OCI-LY1 (cell line): ENCODE measurements around the gene DPYSL3.

ENCODE experiments used
- H2AFZ ChIP-seq: fragments of 200-600 bp; sonication (generic), shearing (Covaris generic); 2 replicates; pipeline ENCODE4 v1.6.0; 2014; ENCODE audit warnings: antibody characterized with exemption, mild to moderate bottlenecking, low read length
- H3F3A ChIP-seq: fragments of 200-600 bp; sonication (generic), shearing (Covaris generic); 2 replicates; pipeline ENCODE4 v1.6.0; 2014; ENCODE audit warnings: mild to moderate bottlenecking, antibody characterized with exemption, low read length, moderate library complexity; ENCODE audit not compliant: insufficient read depth
- H3K27ac ChIP-seq: fragments of 200-600 bp; sonication (generic); 2 replicates; pipeline ENCODE4 v1.5.1; 2014; ENCODE audit warnings: low read length, mixed run types, mild to moderate bottlenecking, low read depth; ENCODE audit not compliant: poor library complexity, severe bottlenecking
- H3K27me3 ChIP-seq: fragments of 200-600 bp; sonication (generic); 2 replicates; pipeline ENCODE4 v1.6.0; 2014; ENCODE audit warnings: antibody characterized with exemption, mild to moderate bottlenecking, low read length, moderate library complexity; ENCODE audit not compliant: insufficient read depth
- H3K36me3 ChIP-seq: fragments of 200-600 bp; sonication (generic); 2 replicates; pipeline ENCODE4 v1.6.1; 2014; ENCODE audit warnings: mild to moderate bottlenecking, antibody characterized with exemption, low read length, moderate library complexity, mixed read lengths; ENCODE audit not compliant: insufficient read depth
- H3K4me1 ChIP-seq: fragments of 200-600 bp; sonication (generic); 2 replicates; pipeline ENCODE4 v1.5.1; 2014; ENCODE audit warnings: mild to moderate bottlenecking, low read length, moderate library complexity; ENCODE audit not compliant: insufficient read depth, severe bottlenecking
- H3K4me2 ChIP-seq: fragments of 200-600 bp; sonication (generic), shearing (Covaris generic); 2 replicates; pipeline ENCODE4 v1.6.1; 2014; ENCODE audit warnings: low read length
- H3K4me3 ChIP-seq: fragments of 200-600 bp; sonication (generic); 2 replicates; pipeline ENCODE4 v1.5.1; 2014; ENCODE audit warnings: low read length, low read depth, mild to moderate bottlenecking, mixed read lengths; ENCODE audit not compliant: poor library complexity, severe bottlenecking
- H3K79me2 ChIP-seq: fragments of 200-600 bp; shearing (Covaris generic); 2 replicates; pipeline ENCODE4 v1.6.1; 2016; ENCODE audit warnings: mixed run types, low read length, mixed read lengths; ENCODE audit not compliant: insufficient read depth
- H3K9ac ChIP-seq: fragments of 200-600 bp; sonication (generic), shearing (Covaris generic); 2 replicates; pipeline ENCODE4 v1.6.1; 2014; ENCODE audit warnings: mild to moderate bottlenecking, low read length, mixed read lengths
- H3K9me2 ChIP-seq: fragments of 200-600 bp; sonication (generic), shearing (Covaris generic); 2 replicates; pipeline ENCODE4 v1.6.1; 2014; ENCODE audit warnings: low read depth, mild to moderate bottlenecking, low read length, mixed read lengths
- H3K9me3 ChIP-seq: fragments of 200-600 bp; shearing (Covaris generic); 2 replicates; pipeline ENCODE4 v1.6.1; 2014; ENCODE audit warnings: low read length, mixed read lengths
- H4K20me1 ChIP-seq: fragments of 200-600 bp; sonication (generic), shearing (Covaris generic); 2 replicates; pipeline ENCODE4 v1.6.0; 2016; ENCODE audit warnings: mild to moderate bottlenecking, low read length; ENCODE audit not compliant: insufficient read depth
- EZH2 ChIP-seq: fragments of 200-600 bp; sonication (generic), shearing (Covaris generic); IDR thresholded peaks from 2 replicates; pipeline ENCODE4 v1.8.0; 2017; ENCODE audit warnings: borderline replicate concordance, mixed run types, mild to moderate bottlenecking, antibody characterized with exemption, low read length, moderate library complexity, mixed read lengths
- TF ChIP-seq, protein P1 (sequence below): fragments of 200-600 bp; sonication (generic), shearing (Covaris generic); IDR thresholded peaks from 2 replicates; pipeline ENCODE4 v1.5.1; 2017; ENCODE audit warnings: mild to moderate bottlenecking, antibody characterized with exemption, low read length, moderate library complexity, mixed read lengths

Gene DPYSL3

DNA sequence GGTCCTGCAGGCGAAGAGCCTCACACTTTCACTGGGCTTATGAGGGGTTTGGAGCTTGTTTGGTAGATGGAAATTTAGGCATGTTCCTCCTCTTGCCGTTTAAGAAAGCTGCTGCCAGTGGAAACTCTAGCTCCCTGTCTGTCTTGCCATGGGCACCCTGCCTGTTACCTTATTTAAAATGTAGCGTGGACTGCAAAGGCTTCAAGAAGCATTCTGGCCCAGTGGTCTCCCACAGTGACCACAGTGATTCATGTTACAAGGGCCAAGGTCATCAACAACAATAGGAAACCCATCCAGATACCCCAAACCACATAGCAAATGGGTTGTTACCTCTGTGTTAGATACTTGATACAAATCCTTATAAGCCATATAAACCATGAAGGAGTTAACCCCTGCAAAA, 96.6 kb downstream of the DPYSL3 start:
- Histone ChIP-seq H3K79me2 (no peaks in the 10 kb centered on the region), H3K4me3 (no peak overlapping the region), H3F3A (no peaks in the 10 kb centered on the region), H3K4me1 (no peaks in the 10 kb centered on the region), H3K9ac (no peak overlapping the region), H3K9me3 (no peaks in the 10 kb centered on the region), H3K27me3 (no peaks in the 10 kb centered on the region), H3K9me2 (no peaks in the 10 kb centered on the region), H3K27ac (no peak overlapping the region), H4K20me1 (no peaks in the 10 kb centered on the region), H2AFZ (no peak overlapping the region), H3K36me3 (no peaks in the 10 kb centered on the region), H3K4me2 (no peak overlapping the region)
- no peak for TF ChIP-seq EZH2

DNA sequence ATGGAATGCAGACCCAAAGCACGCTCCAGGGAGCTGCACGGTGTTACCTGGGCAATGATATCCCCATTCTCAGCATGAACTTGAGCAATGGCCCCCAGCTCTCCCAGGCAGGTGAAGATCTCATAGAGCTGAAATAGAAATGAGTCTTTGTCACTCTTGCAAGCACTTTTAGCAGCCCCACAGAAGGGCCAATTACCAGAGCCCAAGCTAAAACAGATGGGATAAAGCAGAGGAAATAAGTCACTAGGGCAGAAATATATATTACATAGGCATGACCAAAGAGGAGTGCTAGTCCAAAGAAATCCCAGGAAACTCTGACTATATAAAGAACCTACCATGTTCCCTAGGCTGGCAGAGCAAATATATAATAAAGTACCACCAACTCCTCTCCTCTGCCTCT, 97.3 kb downstream of the DPYSL3 start:
- Histone ChIP-seq H3F3A (no peaks in the 10 kb centered on the region), H3K27ac (no peak overlapping the region), H3K4me2 (no peak overlapping the region), H2AFZ (no peak overlapping the region), H3K9ac (no peak overlapping the region), H3K4me1 (no peaks in the 10 kb centered on the region), H3K79me2 (no peaks in the 10 kb centered on the region), H4K20me1 (no peaks in the 10 kb centered on the region), H3K36me3 (no peaks in the 10 kb centered on the region), H3K9me2 (no peaks in the 10 kb centered on the region), H3K27me3 (no peaks in the 10 kb centered on the region), H3K9me3 (no peaks in the 10 kb centered on the region), H3K4me3 (no peak overlapping the region)
- TF ChIP-seq, protein P1, sequence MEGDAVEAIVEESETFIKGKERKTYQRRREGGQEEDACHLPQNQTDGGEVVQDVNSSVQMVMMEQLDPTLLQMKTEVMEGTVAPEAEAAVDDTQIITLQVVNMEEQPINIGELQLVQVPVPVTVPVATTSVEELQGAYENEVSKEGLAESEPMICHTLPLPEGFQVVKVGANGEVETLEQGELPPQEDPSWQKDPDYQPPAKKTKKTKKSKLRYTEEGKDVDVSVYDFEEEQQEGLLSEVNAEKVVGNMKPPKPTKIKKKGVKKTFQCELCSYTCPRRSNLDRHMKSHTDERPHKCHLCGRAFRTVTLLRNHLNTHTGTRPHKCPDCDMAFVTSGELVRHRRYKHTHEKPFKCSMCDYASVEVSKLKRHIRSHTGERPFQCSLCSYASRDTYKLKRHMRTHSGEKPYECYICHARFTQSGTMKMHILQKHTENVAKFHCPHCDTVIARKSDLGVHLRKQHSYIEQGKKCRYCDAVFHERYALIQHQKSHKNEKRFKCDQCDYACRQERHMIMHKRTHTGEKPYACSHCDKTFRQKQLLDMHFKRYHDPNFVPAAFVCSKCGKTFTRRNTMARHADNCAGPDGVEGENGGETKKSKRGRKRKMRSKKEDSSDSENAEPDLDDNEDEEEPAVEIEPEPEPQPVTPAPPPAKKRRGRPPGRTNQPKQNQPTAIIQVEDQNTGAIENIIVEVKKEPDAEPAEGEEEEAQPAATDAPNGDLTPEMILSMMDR = no peak
- TF ChIP-seq EZH2 = no peak

DNA sequence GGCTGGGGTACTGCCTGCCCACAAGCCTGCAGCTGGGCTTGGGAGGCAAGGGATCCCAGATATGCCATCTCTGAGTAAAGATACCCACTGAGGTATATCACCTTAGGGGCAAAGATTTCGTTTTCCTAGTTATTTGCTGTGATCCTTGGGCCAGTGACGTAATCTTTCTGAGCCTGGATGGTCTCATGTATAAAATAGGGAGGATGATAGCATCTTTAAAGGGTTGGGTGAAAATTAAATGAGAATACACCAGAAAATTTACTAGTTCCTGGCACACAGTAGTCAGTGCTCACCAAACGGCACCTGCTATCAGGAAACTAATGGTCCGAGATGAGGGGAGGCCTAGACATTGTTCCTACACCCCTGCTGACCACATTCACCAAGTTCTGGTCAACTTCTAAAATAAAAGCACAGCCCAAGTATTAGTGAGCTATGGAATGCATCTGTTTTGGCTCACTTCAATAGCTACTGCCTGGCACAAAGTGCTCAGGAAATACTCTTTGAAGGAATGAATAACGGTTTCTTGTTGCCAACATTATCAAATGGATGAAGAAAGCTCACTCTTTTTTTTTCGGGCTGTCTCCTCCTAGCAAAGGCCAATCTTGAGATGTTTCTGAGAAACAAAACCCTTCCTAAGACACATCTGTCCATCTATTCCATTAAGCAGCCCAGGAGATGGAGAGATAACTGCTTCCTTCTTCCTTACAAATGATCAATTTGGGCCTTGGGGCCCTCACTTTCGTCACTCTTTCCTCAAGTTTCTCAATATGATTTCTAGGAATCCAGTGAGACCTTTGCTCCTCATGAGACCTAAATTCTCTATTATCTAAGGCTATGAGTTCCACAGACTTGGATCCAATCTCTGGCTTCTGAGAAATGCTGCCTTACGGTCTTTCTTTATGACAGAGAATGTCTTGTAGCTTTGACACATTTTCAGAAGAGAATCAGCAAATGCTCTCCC, 98.2 kb downstream of the DPYSL3 start:
- Histone ChIP-seq H3K27me3 (no peaks in the 10 kb centered on the region), H3K9ac (no peak overlapping the region), H3K4me3 (no peak overlapping the region), H4K20me1 (no peaks in the 10 kb centered on the region), H3K36me3 (no peaks in the 10 kb centered on the region), H2AFZ (no peak overlapping the region), H3K4me1 (no peaks in the 10 kb centered on the region), H3K9me3 (no peaks in the 10 kb centered on the region), H3K27ac (no peak overlapping the region), H3K79me2 (no peaks in the 10 kb centered on the region), H3K4me2 (no peak overlapping the region), H3F3A (no peaks in the 10 kb centered on the region), H3K9me2 (no peaks in the 10 kb centered on the region)
- TF ChIP-seq, protein P1 = no peak
